Omental fat pad (tissue), 4 donors: ENCODE results near the gene KCNQ1. TPM values are rescaled to one million over a fixed set of nuclear protein-coding genes. Genes with fewer than 3 reads are reported as not detected.

Experiments
- ATAC-seq: fragments of 150-250 bp; one replicate; pipeline ENCODE4 v1.9.1; 2016; ENCODE audit warnings: mild to moderate bottlenecking, moderate library complexity; ENCODE audit not compliant: low FRiP score
- DNase-seq: peaks from one replicate; pipeline ENCODE4 v3.0.0-alpha.2; 2019; ENCODE audit warnings: low spot score
- total RNA-seq, 4 donors: library from RNA; depleted of rRNA; stranded (reverse); fragments of >200 nt; gene quantifications; one replicate each; pipeline ENCODE4 v1.1.0, GENCODE V29; 2016
- TF ChIP-seq, protein P1 (sequence below), 3 donors: fragments of 450-650 bp; IDR thresholded peaks; one replicate each; pipeline ENCODE4 v1.5.1; 2016 to 2017; ENCODE audit warnings: antibody characterized with exemption in 3 of 3, mild to moderate bottlenecking in 3 of 3, moderate library complexity in 2 of 3

Gene KCNQ1
- total RNA-seq, 4 donors from 2014 or later: 4.5 to 5.9 (median 5.2) TPM

DNA sequence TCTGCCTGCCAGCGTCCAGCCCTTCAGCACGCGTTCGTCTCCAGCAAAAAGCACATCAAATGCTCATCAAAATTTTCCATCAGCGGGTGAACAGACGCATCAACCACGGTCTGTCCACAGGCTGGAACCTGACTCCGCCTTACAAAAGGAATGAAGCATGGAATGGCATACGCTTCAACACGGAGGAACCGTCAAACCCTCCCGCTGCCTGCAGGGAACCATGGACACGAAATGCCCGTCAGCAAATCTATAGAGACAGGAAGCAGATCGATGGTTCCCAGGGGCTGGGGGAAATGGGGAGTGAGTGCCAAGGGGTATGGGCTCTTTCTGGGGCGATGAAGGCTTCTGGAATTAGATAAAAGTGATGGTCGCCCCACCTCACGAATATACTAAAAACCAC, 28.0 kb upstream of the KCNQ1 start:
- TF ChIP-seq, protein P1, sequence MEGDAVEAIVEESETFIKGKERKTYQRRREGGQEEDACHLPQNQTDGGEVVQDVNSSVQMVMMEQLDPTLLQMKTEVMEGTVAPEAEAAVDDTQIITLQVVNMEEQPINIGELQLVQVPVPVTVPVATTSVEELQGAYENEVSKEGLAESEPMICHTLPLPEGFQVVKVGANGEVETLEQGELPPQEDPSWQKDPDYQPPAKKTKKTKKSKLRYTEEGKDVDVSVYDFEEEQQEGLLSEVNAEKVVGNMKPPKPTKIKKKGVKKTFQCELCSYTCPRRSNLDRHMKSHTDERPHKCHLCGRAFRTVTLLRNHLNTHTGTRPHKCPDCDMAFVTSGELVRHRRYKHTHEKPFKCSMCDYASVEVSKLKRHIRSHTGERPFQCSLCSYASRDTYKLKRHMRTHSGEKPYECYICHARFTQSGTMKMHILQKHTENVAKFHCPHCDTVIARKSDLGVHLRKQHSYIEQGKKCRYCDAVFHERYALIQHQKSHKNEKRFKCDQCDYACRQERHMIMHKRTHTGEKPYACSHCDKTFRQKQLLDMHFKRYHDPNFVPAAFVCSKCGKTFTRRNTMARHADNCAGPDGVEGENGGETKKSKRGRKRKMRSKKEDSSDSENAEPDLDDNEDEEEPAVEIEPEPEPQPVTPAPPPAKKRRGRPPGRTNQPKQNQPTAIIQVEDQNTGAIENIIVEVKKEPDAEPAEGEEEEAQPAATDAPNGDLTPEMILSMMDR (IDR thresholded peaks at IDR 0.05): no peak
- DNase-seq (no peak), ATAC-seq (no peak)

DNA sequence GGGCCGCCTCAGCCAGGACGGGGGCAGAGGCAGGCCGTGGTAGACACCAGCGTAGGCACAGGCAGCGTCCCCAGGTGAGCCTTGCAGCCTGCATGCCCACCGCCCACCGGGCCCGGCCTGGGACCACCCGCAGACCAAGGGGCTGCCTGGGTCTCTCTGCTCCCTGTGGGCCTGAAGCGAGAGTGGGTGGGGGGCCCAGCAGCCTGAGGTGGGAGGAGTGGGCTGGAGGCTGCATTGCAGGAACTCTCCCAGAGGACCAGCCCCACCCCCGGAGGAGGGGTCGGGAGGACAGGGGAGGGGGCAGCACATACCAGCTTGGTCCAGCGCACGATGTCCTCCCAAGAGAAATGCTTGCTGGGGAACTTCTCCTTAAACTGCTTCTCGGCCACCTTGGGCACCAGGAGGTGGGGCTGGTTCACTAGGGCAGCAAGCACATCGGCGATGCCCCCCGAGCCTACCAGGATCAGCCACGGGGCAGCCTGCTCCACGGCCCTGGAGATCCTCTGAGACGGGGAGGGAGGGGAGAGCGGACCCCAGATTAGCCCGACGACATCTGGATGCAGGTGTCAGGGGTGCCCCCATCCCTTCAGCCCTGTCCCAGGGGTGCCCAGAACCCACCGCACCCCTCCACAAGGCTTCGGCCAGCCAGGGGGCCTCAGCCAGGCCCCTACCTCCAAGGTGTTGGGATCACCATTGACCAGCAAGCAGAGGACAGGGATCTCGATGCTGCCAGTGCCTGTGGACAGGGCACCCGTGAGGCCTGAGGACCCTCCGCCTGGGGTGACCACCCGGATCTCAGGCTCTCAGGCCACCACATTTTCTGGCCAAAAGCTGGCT, 26.7 kb upstream of the KCNQ1 start:
- ATAC-seq (no peak), DNase-seq (no peak)

DNA sequence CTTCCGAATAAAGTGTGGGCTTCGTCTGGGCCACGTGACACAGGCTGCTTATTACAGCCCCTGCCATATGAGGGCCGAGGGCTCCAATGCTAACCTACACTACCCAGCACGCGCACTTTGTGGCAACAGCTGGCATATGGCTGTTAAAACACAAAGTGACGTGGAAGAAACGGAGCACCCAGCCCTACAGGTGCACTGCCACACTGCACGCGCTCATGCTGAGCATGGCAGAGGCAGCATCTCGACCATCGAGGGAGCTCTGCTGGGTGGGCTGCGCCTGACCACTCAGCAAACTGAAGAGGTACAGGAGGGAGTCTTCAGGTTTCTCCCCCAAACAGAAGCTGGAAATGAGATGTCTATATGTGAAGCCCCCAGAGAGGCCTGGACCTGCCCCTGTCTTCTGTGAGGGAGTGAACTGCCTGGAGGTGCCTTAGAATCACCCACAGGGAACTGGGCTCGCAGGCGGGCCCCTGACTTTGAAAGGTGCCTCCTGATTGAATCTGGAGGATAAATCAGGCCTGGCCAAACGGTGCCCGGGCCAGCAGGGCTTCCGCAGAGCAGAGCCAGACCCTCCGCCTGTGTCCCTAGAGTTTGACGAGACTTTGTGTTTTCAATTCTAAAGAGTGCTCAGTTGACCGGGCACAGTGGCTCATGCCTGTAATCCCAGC, 26.0 kb upstream of the KCNQ1 start:
- TF ChIP-seq, protein P1 (IDR thresholded peaks at IDR 0.05): no peak
- DNase-seq: no peak
- no peak for ATAC-seq

More for the DNA sequence above, 26.7 kb upstream of the KCNQ1 start:
- TF ChIP-seq, protein P1 (IDR thresholded peaks at IDR 0.05): no peak

DNA sequence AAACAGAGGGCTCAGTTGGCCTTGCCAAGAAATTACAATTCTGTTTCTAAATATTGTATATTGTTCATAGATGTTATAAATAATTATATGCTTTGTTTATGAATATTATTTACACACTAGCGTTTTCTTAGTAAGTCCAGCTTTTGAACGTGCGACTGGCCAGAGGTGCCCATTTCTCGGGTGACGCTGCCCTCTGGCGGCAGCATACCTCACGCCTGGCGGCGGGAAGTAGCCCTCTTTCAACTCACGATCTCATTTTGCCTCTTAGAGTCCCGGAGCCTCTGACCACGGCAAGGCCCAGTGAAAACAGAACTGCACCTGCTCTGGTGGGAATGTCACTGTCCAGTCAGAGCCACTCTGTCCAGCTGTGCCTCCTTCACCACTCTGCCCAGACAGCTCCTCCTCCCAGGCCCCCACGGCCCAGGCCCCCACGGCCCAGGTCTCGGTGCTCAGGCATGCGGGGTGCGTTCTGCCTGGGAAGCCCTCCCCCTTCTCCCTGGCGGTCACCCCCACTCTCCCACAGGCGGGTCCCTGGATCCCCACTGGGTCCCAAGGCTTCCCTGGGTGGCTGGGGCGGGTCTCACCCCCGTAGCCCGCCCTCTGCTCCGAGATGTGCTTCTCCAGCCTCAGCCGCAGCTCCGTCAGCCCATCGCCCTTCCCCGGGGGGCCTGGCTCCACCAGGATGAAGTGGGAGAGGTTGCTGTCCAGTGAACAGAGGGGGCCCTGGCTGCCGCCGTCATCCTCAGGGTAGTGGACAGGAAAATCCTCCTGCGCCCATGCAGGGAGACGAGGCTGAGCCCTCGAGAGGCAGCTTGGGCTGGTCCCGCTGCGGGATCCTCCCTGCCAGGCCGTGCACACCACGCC, 24.9 kb upstream of the KCNQ1 start:
- DNase-seq: peak; percentile 57
- TF ChIP-seq, protein P1 (IDR thresholded peaks at IDR 0.05): peak in 1 of 3 donors; percentile 23

DNA sequence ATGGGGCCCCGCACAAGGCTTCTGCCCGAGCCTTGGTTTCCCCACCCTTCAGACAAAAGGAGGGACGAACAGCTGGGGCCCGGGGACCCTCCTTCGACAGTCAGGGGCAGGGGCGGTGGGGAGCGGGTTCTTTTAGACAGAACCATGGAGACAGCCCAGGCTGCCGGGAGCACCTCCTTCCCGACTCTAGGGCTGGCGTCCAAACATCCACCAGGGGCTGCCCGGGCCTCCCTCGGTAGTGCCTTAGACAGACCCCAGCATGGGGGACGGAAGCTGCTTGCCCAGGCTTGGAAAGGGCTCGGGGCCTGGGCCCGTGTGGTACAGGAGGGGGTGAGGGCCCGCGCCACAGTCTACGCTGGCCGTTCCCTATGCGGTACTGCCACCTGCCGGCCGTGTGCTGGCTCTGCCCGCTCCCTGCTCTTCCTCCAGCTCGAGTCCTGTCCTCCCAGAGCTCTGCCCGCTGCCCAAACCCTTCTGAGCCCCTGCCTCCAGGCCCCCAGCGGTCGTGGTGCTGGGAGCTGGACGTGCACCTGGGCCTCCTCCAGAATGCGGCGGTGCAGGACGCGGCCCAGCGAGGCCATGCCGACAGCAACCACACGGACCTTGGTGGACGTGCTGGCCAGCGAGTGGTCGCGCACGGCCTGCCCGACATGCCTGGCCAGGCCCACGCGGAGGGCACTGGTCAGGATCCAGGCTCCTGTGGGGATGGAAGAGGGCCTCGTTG, 24.1 kb upstream of the KCNQ1 start:
- TF ChIP-seq, protein P1 (IDR thresholded peaks at IDR 0.05): peak in 1 of 3 donors; percentile 85
- ATAC-seq: peak; percentile 80
- no peak for DNase-seq

More for the DNA sequence above, 24.9 kb upstream of the KCNQ1 start:
- ATAC-seq: no peak
